ENCODE results near the gene MAGT1. TPM values are rescaled to one million over a fixed set of nuclear protein-coding genes. Genes with fewer than 3 reads are reported as not detected.
"Not testable (repeated sequence)": the region's sequence is repeated elsewhere in the genome, so short reads cannot be mapped to it uniquely, and the experiment has no call there.

MAGT1 gene
- polyA plus RNA-seq, 4 donors: 78.4 to 101 (median 90.9) TPM

- DNase-seq (ENCODE audit: low read depth in 4 of 4, low spot score in 3 of 4): not testable (repeated sequence)
Observed at GRCh38 chrX:77881418-77881817, 13.8 kb downstream of the MAGT1 start.

- no peak for DNase-seq (ENCODE audit: low read depth in 4 of 4, low spot score in 3 of 4)
Observed at GRCh38 chrX:77875372-77875771, 19.9 kb downstream of the MAGT1 start.

- not testable (repeated sequence) for DNase-seq (ENCODE audit: low read depth in 4 of 4, low spot score in 3 of 4)
Observed at GRCh38 chrX:77831544-77831943, 63.7 kb downstream of the MAGT1 start.

- not testable (repeated sequence) for DNase-seq (ENCODE audit: low read depth in 4 of 4, low spot score in 3 of 4)
Observed at GRCh38 chrX:77821989-77822388, 73.2 kb downstream of the MAGT1 start.

- no peak for DNase-seq (ENCODE audit: low read depth in 4 of 4, low spot score in 3 of 4)
Observed at GRCh38 chrX:77820091-77820727, 75.0 kb downstream of the MAGT1 start.

GRCh38 chrX:77814210-77814609 is 81.0 kb downstream of the MAGT1 start:
- no peak for DNase-seq (ENCODE audit: low read depth in 4 of 4, low spot score in 3 of 4)

GRCh38 chrX:77802201-77802600 is 93.0 kb downstream of the MAGT1 start:
- DNase-seq (ENCODE audit: low read depth in 4 of 4, low spot score in 3 of 4): no peak

- DNase-seq (ENCODE audit: low read depth in 4 of 4, low spot score in 3 of 4): no peak
Observed at GRCh38 chrX:77795124-77795523, 100.1 kb downstream of the MAGT1 start.

GRCh38 chrX:77793946-77794345 is 101.3 kb downstream of the MAGT1 start:
- no peak for DNase-seq (ENCODE audit: low read depth in 4 of 4, low spot score in 3 of 4)

GRCh38 chrX:77788050-77788449 is 107.2 kb downstream of the MAGT1 start:
- no peak for DNase-seq (ENCODE audit: low read depth in 4 of 4, low spot score in 3 of 4)

- no peak for DNase-seq (ENCODE audit: low read depth in 4 of 4, low spot score in 3 of 4)
Observed at GRCh38 chrX:77786365-77786680, 108.9 kb downstream of the MAGT1 start.

- DNase-seq (ENCODE audit: low read depth in 4 of 4, low spot score in 3 of 4): peak; percentile 47 to 73 (median 64)
Observed at GRCh38 chrX:77785486-77786364, 109.5 kb downstream of the MAGT1 start, which contains the start of gene ATRX. Gene ATRX (minus strand): TSS chrX:77786216. CDS start chrX:77786001, 215 bp downstream.

- no peak for DNase-seq (ENCODE audit: low read depth in 4 of 4, low spot score in 3 of 4)
Observed at GRCh38 chrX:77779695-77780094, 115.5 kb downstream of the MAGT1 start.

- DNase-seq (ENCODE audit: low read depth in 4 of 4, low spot score in 3 of 4): no peak
Observed at GRCh38 chrX:77776659-77777058, 118.6 kb downstream of the MAGT1 start.

Other genes starting within 250 kb of the MAGT1 start
- gene ATRX, start 109.2 kb downstream of the MAGT1 start, polyA plus RNA-seq (ENCODE audit: insufficient read length in 4 of 4): 10 to 100 TPM; 80.8 to 91.0 (median 85.6) TPM
- gene COX7B, start 4.0 kb upstream of the MAGT1 start, polyA plus RNA-seq (ENCODE audit: insufficient read length in 4 of 4): 100 to 1,000 TPM; 168 to 377 (median 280) TPM
- gene ATP7A, start 15.3 kb upstream of the MAGT1 start, polyA plus RNA-seq (ENCODE audit: insufficient read length in 4 of 4): 10 to 100 TPM; 14.5 to 18.0 (median 16.8) TPM
- under 1 TPM in 3 of 4 donors, not detected in 1; 0.19 to 0.66 (median 0.26) TPM for gene PGAM4, start 74.2 kb upstream of the MAGT1 start, polyA plus RNA-seq (ENCODE audit: insufficient read length in 4 of 4)
- gene PGK1, start 208.8 kb upstream of the MAGT1 start, polyA plus RNA-seq (ENCODE audit: insufficient read length in 4 of 4): 100 to 1,000 TPM; 228 to 448 (median 382) TPM
- gene TAF9B, start 244.2 kb upstream of the MAGT1 start, polyA plus RNA-seq (ENCODE audit: insufficient read length in 4 of 4): 10 to 100 TPM; 36.3 to 65.8 (median 47.9) TPM